Mucosa of descending colon (tissue), 3 donors: ENCODE data around the gene SUSD3. TPM values are rescaled to one million over a fixed set of nuclear protein-coding genes. Genes with fewer than 3 reads are reported as not detected.

Experiments
- ATAC-seq: fragments of 200-7000 bp; cut with Tn5 transposase; one replicate; pipeline ENCODE4 v1.9.1; 2020; ENCODE audit warnings: mild to moderate bottlenecking, moderate library complexity
- DNase-seq, 3 donors: peaks; one replicate each; pipeline ENCODE4 v3.0.0-alpha.2; 2020
- H3K36me3 ChIP-seq: fragments of 200-600 bp; one replicate; pipeline ENCODE4 v1.8.0; 2021; ENCODE audit warnings: low read depth, mild to moderate bottlenecking
- H3K4me1 ChIP-seq: fragments of 200-600 bp; one replicate; pipeline ENCODE4 v1.8.0; 2021; ENCODE audit warnings: low read depth, mild to moderate bottlenecking
- H3K4me3 ChIP-seq: fragments of 200-600 bp; one replicate; pipeline ENCODE4 v1.8.0; 2021; ENCODE audit warnings: mild to moderate bottlenecking
- H3K9me3 ChIP-seq: fragments of 200-600 bp; one replicate; pipeline ENCODE4 v1.8.0; 2021; ENCODE audit warnings: mild to moderate bottlenecking
- CTCF ChIP-seq: fragments of 200-600 bp; IDR thresholded peaks from one replicate; pipeline ENCODE4 v1.8.0; 2022; ENCODE audit warnings: antibody characterized with exemption, mild to moderate bottlenecking
- intact Hi-C, 2 donors: fragments of 100-400 bp; cut with DNase I in 1 of 2; cut with micrococcal nuclease in 1 of 2; formaldehyde crosslinking; loops; one replicate each; pipeline versions ENCODE4 v1.11.0 to v1.11.1; 2022; cut with DNase I, micrococcal nuclease
- total RNA-seq, 3 donors: library from RNA; stranded (reverse); fragmentation: NEBNext Ultra II Directional in 2 of 3; extraction: Animal tissue kit (Norgen Biotek cat#: 25700) in 2 of 3; gene quantifications; one replicate each; pipeline versions ENCODE4 v1.2.1 to v1.2.4, GENCODE V29; 2021 to 2023
- donor health status: DM: no; HTN: no; CAD: no; lungs with moderate emphysema.
- donor health status: DM: no; HTN: no; CAD: no.
- donor health status: DM: no; HTN: yes; CAD: no.

SUSD3 gene
- total RNA-seq, 3 donors from 2014 or later = 1.2 to 2.5 (median 1.8) TPM

- no peak for TF ChIP-seq CTCF
- intact Hi-C loops = no loop called here
- Histone ChIP-seq H3K9me3 (no peaks in the 10 kb centered on the region), H3K4me1 (peaks cover 29% of the 10 kb centered on the region), H3K36me3 (no peaks in the 10 kb centered on the region), H3K4me3 (peak overlapping the region; percentile 47)
- DNase-seq = peak; percentile 80 to 86 (median 83)
- peak; percentile 78 for ATAC-seq
These were observed 75.1 kb downstream of the SUSD3 start for GRCh38 chr9:93133681-93134014.

GRCh38 chr9:93134015-93134739 is 75.7 kb downstream of the SUSD3 start, which contains the start of gene NINJ1:
TSS of gene NINJ1 (minus strand) at chr9:93134251. CDS start at chr9:93134217, 34 bp downstream.
- H3K4me3 ChIP-seq = peak within 1 kb of the TSS; percentile 47
- H3K4me1 ChIP-seq = peaks cover 29% of the 10 kb centered on the region
- no peaks in the 10 kb centered on the region for H3K9me3 ChIP-seq
- peak; percentile 72 to 86 (median 85) for DNase-seq
- TF ChIP-seq CTCF = no peak
- H3K36me3 ChIP-seq = no peaks in the 10 kb centered on the region
- intact Hi-C loops = no loop called here
- peak; percentile 90 for ATAC-seq

Other genes starting within 250 kb of the SUSD3 start
- 10 to 100 TPM in 1 of 3 donors, 1 to 10 TPM in 2; 5.0 to 10.9 (median 7.5) TPM for gene ZNF484, start 180.7 kb upstream of the SUSD3 start, total RNA-seq
- 1 to 10 TPM; 3.3 to 5.4 (median 5.3) TPM for gene FGD3, start 111.2 kb upstream of the SUSD3 start, total RNA-seq
- 10 to 100 TPM; 39.1 to 47.8 (median 44.2) TPM for gene CARD19, start 37.5 kb downstream of the SUSD3 start, total RNA-seq
- 10 to 100 TPM; 19.5 to 68.9 (median 23.2) TPM for gene NINJ1, start 75.5 kb downstream of the SUSD3 start, total RNA-seq
- gene WNK2, start 125.4 kb downstream of the SUSD3 start, total RNA-seq = 100 to 1,000 TPM; 175 to 276 (median 201) TPM